Endothelial cell of umbilical vein (primary cell): Measurements from ENCODE around the gene CCDC157.

ENCODE experiments used
- EZH2 ChIP-seq: IDR thresholded peaks from 2 replicates; pipeline ENCODE4 v1.6.1; 2012; ENCODE audit warnings: borderline replicate concordance, low read depth, mild to moderate bottlenecking, moderate library complexity, low read length, inconsistent platforms; ENCODE audit not compliant: severe bottlenecking
- FOS ChIP-seq: IDR thresholded peaks from 2 replicates; pipeline ENCODE4 v1.6.1; 2011; ENCODE audit warnings: mild to moderate bottlenecking, low read length, moderate library complexity, borderline replicate concordance; ENCODE audit not compliant: insufficient read depth
- GATA2 ChIP-seq: IDR thresholded peaks from 2 replicates; pipeline ENCODE4 v1.7.0; 2011; ENCODE audit warnings: low read depth, mild to moderate bottlenecking, moderate library complexity, mixed read lengths, low read length; ENCODE audit not compliant: insufficient read length, insufficient read depth
- JUN ChIP-seq: IDR thresholded peaks from 2 replicates; pipeline ENCODE4 v1.6.1; 2011; ENCODE audit warnings: borderline replicate concordance, low read depth; ENCODE audit not compliant: insufficient read length, insufficient read depth
- POLR2A ChIP-seq: IDR thresholded peaks from 2 replicates; pipeline ENCODE4 v1.6.1; 2012; ENCODE audit warnings: low read depth, mild to moderate bottlenecking, control low read depth, low read length
- POLR2AphosphoS5 ChIP-seq: IDR thresholded peaks from 2 replicates; pipeline ENCODE4 v1.6.1; 2012; ENCODE audit warnings: low read depth, mild to moderate bottlenecking, control low read depth, low read length, moderate library complexity; ENCODE audit not compliant: insufficient read depth
- TF ChIP-seq, protein P1 (sequence below), 2 donors: IDR thresholded peaks; 1 replicate in 1 of 2; 2 replicates in 1 of 2; pipeline ENCODE4 v1.5.1; 2011; ENCODE audit warnings: low read length in 2 of 2, mild to moderate bottlenecking in 2 of 2, moderate library complexity in 2 of 2, control low read depth in 1 of 2, inconsistent platforms in 1 of 2, low read depth in 1 of 2; ENCODE audit not compliant: insufficient read depth in 1 of 2; ENCODE audit errors: extremely low read depth in 1 of 2
- TF ChIP-seq, protein P2 (sequence below): IDR thresholded peaks from 2 replicates; pipeline ENCODE4 v1.6.1; 2011; ENCODE audit not compliant: insufficient read depth, insufficient read length

DNA sequence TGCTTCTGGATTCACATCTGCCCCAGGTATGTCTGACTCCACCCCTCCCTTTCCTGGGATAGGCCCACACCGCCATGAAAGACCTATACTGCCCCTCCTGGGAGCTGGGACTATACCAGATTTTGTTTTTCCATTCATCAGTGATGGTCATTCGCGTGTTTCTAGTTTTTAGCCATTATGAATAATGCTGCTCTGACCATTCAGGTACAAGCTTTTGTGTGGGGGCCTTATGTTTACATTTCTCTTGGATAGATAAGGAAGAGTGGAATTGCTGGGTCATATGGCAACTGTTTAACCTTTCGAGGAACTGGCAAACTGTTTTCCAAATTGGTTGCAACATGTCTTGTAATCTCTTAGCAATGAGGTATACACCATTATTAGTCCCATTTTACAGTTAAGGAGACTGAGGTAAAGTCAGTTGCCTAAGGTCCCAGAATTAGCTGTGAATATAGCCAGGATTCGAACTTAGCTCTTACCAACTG is 28.9 kb upstream of the CCDC157 start:
- TF ChIP-seq, protein P1, sequence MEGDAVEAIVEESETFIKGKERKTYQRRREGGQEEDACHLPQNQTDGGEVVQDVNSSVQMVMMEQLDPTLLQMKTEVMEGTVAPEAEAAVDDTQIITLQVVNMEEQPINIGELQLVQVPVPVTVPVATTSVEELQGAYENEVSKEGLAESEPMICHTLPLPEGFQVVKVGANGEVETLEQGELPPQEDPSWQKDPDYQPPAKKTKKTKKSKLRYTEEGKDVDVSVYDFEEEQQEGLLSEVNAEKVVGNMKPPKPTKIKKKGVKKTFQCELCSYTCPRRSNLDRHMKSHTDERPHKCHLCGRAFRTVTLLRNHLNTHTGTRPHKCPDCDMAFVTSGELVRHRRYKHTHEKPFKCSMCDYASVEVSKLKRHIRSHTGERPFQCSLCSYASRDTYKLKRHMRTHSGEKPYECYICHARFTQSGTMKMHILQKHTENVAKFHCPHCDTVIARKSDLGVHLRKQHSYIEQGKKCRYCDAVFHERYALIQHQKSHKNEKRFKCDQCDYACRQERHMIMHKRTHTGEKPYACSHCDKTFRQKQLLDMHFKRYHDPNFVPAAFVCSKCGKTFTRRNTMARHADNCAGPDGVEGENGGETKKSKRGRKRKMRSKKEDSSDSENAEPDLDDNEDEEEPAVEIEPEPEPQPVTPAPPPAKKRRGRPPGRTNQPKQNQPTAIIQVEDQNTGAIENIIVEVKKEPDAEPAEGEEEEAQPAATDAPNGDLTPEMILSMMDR (IDR thresholded peaks at IDR 0.05; ENCODE audit: extremely low read depth in 1 of 2, insufficient read depth in 1 of 2, low read depth in 1 of 2, low read length in 2 of 2): no peak
- TF ChIP-seq POLR2A (no peak), GATA2 (no peak), POLR2AphosphoS5 (no peak), EZH2 (no peak), FOS (no peak), JUN (no peak)
- TF ChIP-seq, protein P2, sequence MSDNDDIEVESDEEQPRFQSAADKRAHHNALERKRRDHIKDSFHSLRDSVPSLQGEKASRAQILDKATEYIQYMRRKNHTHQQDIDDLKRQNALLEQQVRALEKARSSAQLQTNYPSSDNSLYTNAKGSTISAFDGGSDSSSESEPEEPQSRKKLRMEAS: no peak
